ENCODE results near the gene NTM.
"Not testable (repeated sequence)": the region's sequence is repeated elsewhere in the genome, so short reads cannot be mapped to it uniquely, and the experiment has no call there.

The NTM gene

GRCh38 chr11:131668500-131669400 is 298.3 kb downstream of the NTM start:
- peak; percentile 36 for DNase-seq (ENCODE audit: low read depth)

- DNase-seq (ENCODE audit: low read depth): no peak
These were observed 299.0 kb downstream of the NTM start for GRCh38 chr11:131669401-131669780.

DNA sequence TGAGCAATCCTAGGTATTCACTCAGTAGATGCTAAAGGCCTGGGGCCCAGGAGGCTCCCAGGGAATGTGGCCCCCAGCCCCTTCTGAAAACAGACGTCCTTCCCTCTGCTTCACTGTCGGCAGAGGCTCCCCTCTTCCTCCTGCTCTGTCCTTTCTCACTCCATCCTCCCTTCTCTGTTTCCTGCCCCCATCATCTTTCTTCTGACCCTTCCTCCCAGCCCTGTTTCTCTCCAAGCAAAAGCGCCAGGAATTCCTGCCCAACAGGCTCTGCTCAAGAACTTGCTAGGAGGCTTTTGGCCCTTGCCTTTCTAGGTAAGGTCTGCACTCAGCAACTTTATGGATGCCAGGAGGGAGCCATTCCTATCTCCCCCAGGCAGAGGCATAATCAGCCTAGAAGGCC is 300.5 kb downstream of the NTM start:
- DNase-seq (ENCODE audit: low read depth): no peak

DNA sequence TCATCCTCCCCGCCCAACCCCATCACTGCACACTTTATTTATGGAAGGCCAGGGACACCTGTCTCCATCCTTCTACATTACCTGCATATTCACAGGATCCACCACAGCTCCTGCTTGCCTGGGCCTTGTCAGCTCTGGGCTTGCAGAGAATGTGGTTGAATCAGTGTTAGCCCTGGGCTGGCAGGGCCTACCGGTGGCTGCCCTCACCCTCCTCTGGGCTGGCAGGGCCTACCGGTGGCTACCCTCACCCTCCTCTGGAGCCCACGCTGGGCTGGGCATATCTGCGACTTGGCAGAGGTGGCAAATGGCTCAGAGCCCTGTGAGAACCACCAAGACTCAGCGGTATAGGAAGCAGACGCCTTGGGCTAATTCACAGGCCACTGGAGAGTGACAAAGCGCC is 300.9 kb downstream of the NTM start:
- no peak for DNase-seq (ENCODE audit: low read depth)

- no peak for DNase-seq (ENCODE audit: low read depth)
These were observed 301.3 kb downstream of the NTM start for GRCh38 chr11:131671734-131672133.

DNA sequence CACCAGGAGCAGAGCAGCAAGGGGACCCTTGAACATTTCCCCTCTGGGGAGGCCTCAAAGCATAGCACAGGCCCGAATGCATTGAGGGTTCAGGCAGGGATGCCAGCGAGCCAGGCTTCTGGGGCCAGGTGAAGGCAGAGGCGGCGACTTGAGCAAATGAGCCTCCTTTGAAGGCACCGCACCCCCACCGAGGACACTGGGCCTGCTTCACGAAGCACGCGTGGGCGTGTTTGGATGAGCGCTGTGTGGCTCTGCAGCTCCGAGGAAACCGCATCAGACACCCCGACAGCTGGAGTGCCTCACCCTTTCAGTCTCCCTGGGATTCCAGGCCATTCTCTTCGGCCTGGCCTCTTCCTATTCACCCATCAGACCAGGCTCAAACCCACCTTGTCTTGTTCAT is 301.8 kb downstream of the NTM start:
- DNase-seq (ENCODE audit: low read depth): no peak

- peak; percentile 49 for DNase-seq (ENCODE audit: low read depth)
These were observed 303.8 kb downstream of the NTM start for GRCh38 chr11:131674051-131674755.

- DNase-seq (ENCODE audit: low read depth): no peak
These were observed 304.9 kb downstream of the NTM start for GRCh38 chr11:131675121-131675888.

- DNase-seq (ENCODE audit: low read depth): no peak
These were observed 307.5 kb downstream of the NTM start for GRCh38 chr11:131677828-131678470.

DNA sequence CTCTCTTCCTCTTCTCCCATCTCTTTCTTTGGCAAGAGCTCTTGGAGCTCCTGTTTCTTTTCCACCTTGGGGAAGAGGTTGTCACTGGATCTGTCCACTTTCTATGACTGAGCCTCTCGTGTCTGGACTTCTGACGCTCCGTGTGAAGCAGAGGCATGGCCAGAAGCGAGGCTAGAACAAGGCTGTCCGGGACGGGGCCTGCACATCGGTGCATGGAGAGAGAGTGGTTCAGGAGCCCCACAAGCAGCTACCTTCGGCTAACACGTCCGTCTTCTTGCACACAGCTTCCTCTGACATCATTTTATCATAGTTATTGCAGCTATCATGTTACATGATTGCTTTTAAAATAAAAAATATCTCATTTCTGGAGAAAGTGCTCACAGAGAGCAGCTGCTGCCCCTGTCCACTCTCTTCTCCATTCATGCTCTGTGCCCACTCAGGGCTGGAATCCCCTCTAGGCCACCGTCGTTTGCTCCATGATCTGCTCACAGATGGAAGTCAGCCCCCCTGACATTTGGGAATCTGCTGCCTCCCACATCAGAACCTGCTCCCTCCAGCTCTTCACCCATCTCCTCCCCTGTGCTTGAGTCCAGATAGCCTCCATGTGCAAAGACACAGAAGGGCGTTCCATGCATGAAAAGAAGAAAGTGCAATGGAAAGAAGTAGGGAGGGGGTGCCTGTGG is 308.4 kb downstream of the NTM start:
- no peak for DNase-seq (ENCODE audit: low read depth)

GRCh38 chr11:131680448-131680847 is 310.0 kb downstream of the NTM start:
- not testable (repeated sequence) for DNase-seq (ENCODE audit: low read depth)

GRCh38 chr11:131681920-131682319 is 311.5 kb downstream of the NTM start:
- DNase-seq (ENCODE audit: low read depth): no peak

DNA sequence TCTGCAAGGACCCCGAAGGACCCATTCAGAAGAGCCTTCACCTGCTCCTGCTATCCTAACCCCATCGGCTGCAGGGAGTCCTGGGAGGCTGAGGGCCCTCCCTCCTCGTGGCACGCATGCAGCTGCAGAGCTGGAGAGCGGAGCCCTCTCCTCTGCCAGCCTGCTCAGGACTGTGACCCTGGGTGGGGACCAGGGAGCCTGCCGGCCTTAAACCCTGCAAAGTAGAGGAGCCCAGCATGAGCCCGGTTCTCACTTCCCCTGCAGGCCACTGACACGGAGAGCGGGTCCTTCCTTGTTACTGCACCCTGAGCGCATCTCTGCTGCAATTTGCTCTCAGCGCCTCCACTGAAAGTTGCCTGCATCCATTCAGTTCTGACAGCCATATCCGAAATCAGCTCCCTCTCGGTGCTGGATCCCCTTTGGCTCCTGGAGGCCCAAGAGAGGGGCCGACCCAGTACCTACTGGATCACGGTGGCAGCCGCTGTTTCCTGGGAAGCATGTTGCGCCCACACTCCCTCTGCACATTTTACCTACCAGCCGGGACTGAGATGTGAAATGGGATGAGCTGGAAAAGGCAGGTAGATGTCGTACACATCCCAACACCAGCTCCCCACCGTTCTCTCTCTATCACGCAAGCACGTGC is 312.1 kb downstream of the NTM start:
- DNase-seq (ENCODE audit: low read depth): no peak

- no peak for DNase-seq (ENCODE audit: low read depth)
These were observed 312.7 kb downstream of the NTM start for GRCh38 chr11:131683131-131683530.

DNA sequence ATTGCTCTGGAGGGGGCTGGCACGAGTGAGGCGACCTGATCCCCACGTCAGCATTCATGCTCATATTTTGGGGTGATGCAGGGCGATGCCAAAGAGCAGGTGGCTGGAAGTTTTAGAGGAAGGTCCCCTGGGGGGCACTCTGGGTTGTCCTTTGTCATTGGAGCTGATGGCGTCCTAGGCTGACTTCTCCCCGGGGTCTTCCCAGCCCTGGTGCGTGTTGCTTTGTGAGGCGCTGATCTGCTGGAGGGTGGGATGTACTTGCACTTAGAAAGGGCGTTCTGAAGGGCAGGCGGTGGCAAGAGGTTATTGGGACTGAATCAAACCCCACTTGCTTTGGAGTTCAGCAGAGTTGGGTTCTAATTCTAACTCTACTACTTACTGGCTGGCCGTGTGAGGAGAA is 313.3 kb downstream of the NTM start:
- DNase-seq (ENCODE audit: low read depth): no peak

DNA sequence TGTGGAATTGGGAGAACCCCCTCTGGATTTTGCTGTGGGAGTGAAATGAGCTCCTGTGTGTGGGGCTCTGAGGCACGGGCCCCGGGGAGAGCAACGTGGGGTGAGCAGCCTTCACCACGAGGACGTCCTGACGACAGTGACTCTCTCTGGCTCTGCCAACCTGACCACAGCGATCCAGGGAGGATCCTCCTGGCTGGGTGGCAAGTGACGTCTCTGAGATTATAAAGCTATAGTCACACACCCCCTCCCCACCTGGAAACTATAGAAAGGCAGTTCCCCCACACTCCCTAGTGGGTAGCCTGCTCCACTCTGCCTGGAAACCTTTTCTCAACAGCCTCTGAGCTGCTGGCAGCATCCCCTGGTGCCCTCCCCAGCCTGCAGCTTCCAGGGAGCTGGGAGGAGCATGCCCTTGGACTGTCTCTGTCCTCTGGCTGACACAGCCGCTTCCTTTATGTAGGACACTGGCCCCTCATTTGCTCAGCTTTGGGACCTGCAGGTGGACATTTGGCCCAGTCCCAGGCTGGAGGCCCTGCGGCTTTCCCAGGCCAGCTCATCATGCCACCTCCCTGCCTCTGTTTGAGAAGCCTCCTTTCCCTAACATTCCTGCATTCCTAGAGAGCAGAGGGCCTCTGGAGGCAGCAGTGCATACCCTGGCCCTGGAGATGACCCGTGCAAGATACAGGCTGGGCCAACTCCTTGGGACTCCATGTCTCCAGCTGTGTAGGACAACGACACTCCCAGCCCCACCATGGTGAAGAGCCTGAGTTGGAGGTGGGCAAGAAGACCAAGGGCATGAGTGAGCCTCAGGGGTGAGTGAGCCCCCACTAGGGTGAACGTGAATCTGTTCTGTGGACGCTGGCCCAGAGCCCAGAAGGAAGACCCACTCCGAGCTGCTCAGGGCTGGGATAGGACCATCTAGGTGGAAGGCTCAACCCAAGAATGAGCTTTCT is 314.0 kb downstream of the NTM start:
- no peak for DNase-seq (ENCODE audit: low read depth)

GRCh38 chr11:131685206-131685605 is 314.8 kb downstream of the NTM start:
- no peak for DNase-seq (ENCODE audit: low read depth)

DNA sequence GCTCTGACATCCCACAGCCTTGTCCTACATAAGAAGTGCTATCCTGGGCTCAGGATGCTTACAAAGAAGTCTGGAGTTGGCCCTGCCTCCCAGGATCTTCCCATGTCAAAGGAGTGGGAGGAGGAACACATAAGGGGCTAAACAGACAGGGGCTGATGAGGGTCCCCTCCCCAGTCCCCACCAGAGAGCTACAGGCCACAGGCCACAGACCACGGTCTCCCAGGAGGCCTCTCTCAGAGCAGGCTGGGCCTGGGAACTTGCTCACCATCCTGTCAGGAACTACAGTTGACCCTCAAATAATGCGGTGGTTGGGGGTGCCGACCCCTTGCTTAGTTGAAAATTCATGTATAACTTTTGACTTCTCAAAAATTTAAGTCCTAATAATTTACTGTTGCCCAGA is 315.5 kb downstream of the NTM start:
- no peak for DNase-seq (ENCODE audit: low read depth)

GRCh38 chr11:131686836-131687235 is 316.4 kb downstream of the NTM start:
- no peak for DNase-seq (ENCODE audit: low read depth)
